PFSK-1 (cell line): ENCODE data around the gene SLC24A3.

Experiments used
- SIN3A ChIP-seq: IDR thresholded peaks from 2 replicates; pipeline ENCODE4 v1.6.1; 2012; ENCODE audit warnings: mild to moderate bottlenecking, low read length, moderate library complexity, borderline replicate concordance; ENCODE audit not compliant: insufficient read depth
- TAF1 ChIP-seq: IDR thresholded peaks from 2 replicates; pipeline ENCODE4 v1.6.1; 2012; ENCODE audit warnings: low read length, control low read depth, borderline replicate concordance; ENCODE audit not compliant: insufficient read depth

DNA sequence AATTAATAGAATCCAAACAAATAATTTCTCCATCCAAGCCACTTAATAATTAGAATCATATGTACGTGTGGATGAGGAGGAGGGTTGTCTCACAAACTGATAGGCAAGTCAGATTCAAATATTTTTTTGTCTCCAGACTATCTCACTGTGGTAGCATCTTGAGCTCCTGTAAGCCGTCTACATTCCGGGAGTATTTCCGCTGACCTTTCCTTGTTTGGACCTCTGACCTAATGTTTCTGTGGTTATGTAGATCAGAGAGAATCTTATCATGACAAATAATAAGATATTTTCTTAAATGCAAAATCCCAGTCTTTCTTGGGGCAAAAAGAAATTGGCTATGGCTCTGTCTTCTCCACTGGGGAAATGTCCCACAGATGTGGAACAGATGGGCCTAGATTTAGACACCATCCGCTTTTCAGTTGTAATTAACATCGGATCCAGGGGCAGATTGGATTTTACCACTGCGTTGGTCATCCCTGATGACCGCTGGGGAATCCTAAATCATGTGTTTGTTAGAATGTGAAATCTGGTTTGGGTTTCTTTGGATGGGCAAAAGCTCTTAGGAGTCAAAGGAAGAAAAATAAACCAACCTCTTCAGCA is 348.5 kb downstream of the SLC24A3 start:
- no peak for TF ChIP-seq TAF1
- no peak for TF ChIP-seq SIN3A
